Stimulated activated CD4-positive, alpha-beta T cell treated with anti-CD3 and anti-CD28 coated beads, Interleukin-4, amount 100 ng/mL, for 48 hours (primary cell): ENCODE data around the gene CREB3.
A peak's percentile ranks its signal among the peaks of the same experiment; 100 is the strongest.

Source experiments
- DNase-seq, 2 donors: peaks; one replicate each; pipeline ENCODE4 v3.0.0-alpha.2; 2020; ENCODE audit warnings: low read depth in 2 of 2

The CREB3 gene

DNA sequence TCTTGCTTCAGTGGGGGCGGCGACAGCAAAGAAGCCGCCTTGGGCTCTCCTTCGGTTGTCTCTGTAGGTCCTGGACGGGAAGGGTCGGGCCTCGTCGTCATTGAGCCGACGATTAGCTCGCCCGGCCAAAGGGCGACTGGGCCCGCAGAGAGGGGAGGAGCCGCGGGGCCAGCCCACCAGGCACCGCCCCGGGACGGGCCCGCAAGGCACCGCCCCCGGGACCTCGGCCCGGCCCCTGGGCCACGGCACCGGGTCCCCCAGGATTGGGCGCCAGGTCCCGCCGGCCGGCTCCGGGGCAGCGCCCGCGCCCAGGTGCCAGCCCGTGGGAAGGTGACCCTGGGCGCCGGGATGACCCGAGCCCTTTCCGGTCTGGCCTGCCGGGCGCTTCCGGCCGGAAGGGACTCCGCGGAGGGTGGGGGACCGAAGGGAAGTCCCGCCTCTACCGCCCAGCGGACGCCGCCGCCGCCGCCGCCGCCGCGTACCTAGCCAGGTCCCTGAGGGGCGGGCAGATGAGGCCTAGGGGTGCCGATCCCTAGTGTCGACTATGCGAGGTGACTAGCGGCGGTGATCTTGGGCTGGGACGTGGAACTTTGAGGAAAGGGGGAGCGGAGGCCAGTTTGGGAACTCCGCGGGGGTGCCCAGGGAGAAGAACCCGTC, 16.5 kb downstream of the CREB3 start, which contains the start of the genes GBA2 and RGP1:
Gene GBA2, minus strand, starts transcription at position 371 of the 657 bp plus-strand sequence. CDS start 524 bp downstream, outside the sequence.
Gene RGP1, plus strand, starts transcription at position 430 of the 657 bp plus-strand sequence. CDS start 469 bp downstream, outside the sequence.
- DNase-seq, result peak in 1 of 2 donors; percentile 51

- peak in 1 of 2 donors; percentile 33 for DNase-seq
Observed at GRCh38 chr9:35749515-35750255, 17.2 kb downstream of the CREB3 start.

DNA sequence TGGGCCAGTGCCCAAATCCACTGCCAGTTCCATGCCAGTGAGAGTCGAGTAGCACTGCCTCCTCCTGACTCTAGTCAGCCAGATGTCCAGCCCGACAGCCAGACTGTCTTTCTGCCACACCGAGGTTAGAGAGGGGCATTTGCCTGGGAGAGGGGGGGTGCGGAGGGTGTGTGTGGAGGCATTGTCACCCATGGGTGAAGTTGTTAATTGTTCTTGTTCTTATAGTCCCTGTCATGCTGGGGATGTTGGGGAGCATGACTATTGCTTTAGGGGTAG, 17.7 kb downstream of the CREB3 start:
- DNase-seq, result no peak

GRCh38 chr9:35753466-35753865, 21.0 kb downstream of the CREB3 start:
- no peak for DNase-seq

- DNase-seq, result no peak
Observed at GRCh38 chr9:35754264-35754663, 21.8 kb downstream of the CREB3 start, which contains the start of gene MSMP. MSMP (minus strand) TSS chr9:35754276; CDS start chr9:35754129, 147 bp downstream.

DNA sequence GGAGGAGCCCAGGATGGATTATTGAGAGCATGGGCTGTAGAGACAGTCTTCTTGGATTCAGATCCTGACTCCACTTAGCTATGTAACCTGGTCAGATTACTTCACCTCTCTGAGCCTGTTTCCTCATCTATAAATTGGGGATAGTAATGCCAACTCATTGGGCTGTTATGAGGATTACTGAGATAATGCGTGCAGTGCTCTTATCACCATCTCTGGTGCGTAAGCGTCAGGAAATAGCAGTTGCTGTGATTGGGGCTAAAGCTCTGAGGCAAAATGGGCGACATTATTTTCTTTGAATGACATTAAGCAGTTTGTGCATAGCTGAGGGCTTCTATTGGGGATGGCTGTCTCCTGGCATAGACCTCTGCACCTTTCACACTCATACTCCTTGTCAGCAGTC, 22.6 kb downstream of the CREB3 start:
- DNase-seq, result no peak

- peak; percentile 75 to 77 for DNase-seq
Observed at GRCh38 chr9:35756275-35757225, 24.1 kb downstream of the CREB3 start.

- DNase-seq, result peak in 1 of 2 donors; percentile 19
Observed at GRCh38 chr9:35757226-35757891, 24.9 kb downstream of the CREB3 start.

DNA sequence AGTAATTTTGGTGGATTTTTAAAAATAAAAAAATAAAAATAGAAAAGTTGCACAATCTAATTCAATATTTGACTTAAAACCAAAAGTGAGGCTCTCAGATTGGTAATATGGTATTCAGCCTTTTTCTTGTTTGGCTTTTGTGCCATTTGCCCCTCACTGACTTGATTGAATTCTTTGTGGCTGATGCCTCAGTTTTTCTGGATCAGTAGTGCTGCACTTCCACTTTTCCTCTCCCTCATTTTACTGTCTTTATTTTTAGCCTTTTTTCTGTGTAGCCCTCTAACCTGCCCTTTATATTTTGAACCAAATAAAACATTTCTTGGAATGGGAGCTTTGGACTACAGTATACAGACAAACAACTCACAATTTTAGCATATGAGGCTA, 25.4 kb downstream of the CREB3 start:
- no peak for DNase-seq

GRCh38 chr9:35758475-35759050, 26.1 kb downstream of the CREB3 start:
- DNase-seq, result no peak

DNA sequence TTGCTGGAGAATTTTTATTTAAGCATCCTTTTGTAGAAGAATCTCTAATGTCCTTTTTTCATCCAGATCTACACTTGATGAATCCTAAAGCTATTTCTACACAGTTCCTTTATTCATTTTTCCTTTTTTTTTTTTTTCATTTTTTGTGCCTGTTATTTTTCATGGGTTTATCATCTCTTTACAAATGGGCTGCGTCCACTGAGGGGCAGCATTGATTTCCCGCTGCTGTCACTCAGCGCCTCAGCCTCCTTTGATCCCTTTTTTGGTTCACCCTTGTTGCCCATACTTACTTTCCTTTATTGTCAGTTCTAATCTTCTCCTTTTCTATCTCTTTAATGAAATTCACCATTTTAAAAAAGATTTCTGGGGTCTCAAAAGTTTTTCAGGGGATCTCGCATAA, 27.3 kb downstream of the CREB3 start:
- no peak for DNase-seq

DNA sequence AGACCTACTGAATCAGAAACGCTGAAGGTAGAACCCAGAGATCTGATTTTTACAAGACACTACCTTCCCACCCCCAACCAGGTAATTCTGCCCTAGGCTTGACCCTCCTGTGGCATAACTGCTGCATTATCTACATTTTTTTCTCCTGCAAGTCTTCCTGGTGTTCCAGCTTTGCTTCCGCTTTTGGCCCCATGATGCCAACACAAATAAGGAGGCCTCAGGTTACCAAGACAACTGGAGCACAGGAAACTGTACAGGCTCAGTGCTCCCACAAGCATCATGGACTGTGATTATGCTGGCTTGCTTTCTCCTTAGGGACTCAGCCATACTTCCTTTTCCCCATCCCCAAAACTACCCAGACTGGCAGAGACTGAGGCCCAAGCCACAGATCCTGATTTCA, 28.2 kb downstream of the CREB3 start:
- DNase-seq, result no peak

DNA sequence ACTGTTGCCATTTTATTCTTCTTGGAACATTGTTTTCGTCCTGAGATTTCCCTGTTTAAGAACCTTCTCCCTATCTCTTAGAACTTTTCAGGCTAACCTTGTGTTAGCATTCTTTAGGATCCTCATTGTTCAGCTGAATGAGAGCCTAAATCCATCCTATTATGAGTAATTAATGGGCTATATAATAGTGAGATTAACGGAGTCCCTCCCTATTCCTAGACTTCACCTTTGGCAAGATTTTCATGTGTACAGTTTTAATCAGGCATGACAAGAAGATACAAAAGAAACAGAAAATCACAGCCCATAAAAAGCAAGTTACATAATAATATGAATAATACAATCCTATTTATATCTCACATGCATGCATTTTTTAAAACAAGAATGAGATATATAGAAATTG, 30.7 kb downstream of the CREB3 start:
- no peak for DNase-seq

DNA sequence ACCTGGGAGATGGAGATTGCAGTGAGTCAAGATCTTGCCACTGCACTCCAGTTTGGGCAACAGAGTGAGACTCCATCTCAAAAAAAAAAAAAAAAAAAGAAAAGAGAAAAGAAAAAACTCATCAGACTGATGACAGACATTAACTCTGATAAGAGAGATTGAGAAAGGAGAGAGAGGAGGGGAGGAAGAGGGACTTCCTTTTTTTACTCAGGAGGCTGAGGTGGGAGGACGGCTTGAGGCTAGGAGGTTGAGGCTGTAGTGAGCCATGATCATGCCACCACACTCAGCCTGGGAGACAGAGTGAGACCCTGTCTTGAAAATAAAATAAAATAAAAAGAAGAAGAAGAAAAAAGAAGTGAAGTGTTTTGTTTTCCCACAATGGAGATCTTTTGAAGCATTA, 31.3 kb downstream of the CREB3 start:
- DNase-seq, result no peak

DNA sequence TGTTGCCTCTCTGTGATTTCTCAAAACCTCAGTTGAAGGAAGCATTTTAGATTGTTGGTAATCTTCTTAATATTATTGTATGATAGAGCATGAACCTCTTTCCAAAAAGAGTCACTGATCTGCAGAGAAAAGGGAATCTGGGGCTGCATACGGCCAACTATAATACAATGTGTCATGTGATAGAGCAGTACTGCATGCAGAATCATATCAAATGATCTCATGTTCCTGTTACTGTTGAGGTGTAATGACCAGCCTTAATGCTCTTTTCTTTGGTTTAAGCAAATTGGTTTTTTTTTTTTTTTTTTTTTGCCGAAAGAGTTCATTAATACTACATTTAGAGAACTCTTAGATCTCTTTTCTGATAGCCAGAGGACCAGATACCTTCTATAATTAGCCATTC, 34.5 kb downstream of the CREB3 start:
- no peak for DNase-seq

- no peak for DNase-seq
Observed at GRCh38 chr9:35767458-35767857, 35.0 kb downstream of the CREB3 start.

- DNase-seq, result no peak
Observed at GRCh38 chr9:35769763-35770162, 37.3 kb downstream of the CREB3 start.

GRCh38 chr9:35771075-35771433, 38.6 kb downstream of the CREB3 start:
- no peak for DNase-seq

GRCh38 chr9:35771534-35771933, 39.1 kb downstream of the CREB3 start:
- no peak for DNase-seq

DNA sequence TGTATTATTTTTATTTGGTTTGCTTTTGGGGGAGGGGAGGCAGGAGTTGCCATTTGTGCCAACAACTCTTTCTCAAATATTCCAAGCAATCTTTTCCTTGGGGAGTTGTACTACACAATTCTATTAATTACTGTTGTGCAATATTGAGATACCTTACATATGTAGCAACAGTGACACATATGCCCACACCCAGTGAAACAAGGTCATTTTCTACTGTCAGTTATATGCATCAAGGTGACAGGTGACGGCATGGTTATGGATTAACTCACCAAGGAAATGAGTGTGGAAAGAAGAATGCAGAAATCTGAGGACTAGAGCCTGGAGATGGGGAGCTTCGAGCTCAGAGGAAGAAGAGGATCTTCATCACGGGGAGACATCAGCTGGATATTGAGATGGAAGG, 39.5 kb downstream of the CREB3 start:
- no peak for DNase-seq

- no peak for DNase-seq
Observed at GRCh38 chr9:35774907-35775635, 42.6 kb downstream of the CREB3 start.
